Measurements from ENCODE around the gene SLC16A12.

Gene SLC16A12

DNA sequence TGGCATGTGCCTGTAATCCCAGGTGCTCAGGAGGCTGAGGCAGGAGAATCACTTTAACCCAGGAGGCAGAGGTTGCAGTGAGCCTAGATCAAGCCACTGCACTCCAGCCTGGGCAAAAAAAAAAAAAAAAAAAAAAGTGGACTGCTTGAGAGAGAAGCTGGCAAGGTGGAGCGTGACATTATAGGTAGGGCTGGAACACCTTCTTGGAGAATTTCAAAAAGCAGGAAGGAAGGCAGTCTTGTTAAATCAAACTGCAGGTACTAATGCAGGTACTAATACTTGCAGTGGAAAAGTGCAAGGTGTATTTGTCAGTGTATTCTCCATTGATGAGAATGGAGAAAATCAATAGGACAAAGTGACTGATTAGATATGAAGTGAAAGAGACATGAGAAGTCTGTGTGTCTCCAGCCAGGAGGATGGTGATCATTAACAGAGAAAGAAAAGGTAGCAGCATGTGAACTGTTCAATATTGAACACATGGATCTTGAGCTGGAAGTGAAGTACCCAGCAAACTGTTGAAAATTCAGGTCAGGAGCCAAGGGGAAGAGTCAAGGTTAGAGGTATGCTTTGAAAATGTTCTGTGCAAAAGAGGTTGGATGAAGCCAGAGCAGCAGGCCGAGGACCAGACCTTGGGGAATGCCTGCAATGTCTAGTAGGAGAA lies 12.6 kb upstream of the SLC16A12 start:
- TF ChIP-seq POLR2AphosphoS5 (IDR thresholded peaks at IDR 0.05; ENCODE audit: low read depth, low read length), result no peak
- TF ChIP-seq, protein P1, sequence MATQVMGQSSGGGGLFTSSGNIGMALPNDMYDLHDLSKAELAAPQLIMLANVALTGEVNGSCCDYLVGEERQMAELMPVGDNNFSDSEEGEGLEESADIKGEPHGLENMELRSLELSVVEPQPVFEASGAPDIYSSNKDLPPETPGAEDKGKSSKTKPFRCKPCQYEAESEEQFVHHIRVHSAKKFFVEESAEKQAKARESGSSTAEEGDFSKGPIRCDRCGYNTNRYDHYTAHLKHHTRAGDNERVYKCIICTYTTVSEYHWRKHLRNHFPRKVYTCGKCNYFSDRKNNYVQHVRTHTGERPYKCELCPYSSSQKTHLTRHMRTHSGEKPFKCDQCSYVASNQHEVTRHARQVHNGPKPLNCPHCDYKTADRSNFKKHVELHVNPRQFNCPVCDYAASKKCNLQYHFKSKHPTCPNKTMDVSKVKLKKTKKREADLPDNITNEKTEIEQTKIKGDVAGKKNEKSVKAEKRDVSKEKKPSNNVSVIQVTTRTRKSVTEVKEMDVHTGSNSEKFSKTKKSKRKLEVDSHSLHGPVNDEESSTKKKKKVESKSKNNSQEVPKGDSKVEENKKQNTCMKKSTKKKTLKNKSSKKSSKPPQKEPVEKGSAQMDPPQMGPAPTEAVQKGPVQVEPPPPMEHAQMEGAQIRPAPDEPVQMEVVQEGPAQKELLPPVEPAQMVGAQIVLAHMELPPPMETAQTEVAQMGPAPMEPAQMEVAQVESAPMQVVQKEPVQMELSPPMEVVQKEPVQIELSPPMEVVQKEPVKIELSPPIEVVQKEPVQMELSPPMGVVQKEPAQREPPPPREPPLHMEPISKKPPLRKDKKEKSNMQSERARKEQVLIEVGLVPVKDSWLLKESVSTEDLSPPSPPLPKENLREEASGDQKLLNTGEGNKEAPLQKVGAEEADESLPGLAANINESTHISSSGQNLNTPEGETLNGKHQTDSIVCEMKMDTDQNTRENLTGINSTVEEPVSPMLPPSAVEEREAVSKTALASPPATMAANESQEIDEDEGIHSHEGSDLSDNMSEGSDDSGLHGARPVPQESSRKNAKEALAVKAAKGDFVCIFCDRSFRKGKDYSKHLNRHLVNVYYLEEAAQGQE (IDR thresholded peaks at IDR 0.05; ENCODE audit: insufficient read depth in 1 of 2, low read depth in 2 of 2, low read length in 2 of 2), result no peak
- TF ChIP-seq SIN3A (IDR thresholded peaks at IDR 0.05; ENCODE audit: borderline replicate concordance, insufficient read depth, low read length), result no peak
- no peak for TF ChIP-seq FOXP2 (optimal IDR thresholded peaks at IDR 0.05; ENCODE audit: borderline replicate concordance, extremely low read depth, extremely low read length, insufficient read depth)
- TF ChIP-seq TAF1 (IDR thresholded peaks at IDR 0.05; ENCODE audit: borderline replicate concordance, insufficient read depth, low read length), result no peak

DNA sequence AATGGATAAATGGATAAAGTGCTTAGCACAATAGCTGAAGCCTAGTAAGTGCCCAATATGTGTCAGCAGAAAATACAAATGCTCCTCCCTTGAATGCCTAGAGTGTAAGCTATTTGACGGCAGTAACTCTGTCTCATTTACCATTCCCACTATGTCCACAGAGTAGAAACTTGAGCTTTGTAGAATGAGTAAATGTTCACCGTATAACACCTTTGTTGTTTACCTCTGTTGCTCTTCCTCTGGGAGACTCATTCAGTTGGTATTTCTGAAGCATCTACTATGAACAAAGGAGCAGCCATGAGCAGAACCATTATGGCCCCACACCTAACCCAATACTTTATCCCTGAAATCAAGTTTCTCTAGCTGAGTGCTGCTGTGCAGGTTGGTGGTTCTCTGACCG lies 8.4 kb upstream of the SLC16A12 start:
- no peak for TF ChIP-seq SIN3A (IDR thresholded peaks at IDR 0.05; ENCODE audit: borderline replicate concordance, insufficient read depth, low read length)
- no peak for TF ChIP-seq TAF1 (IDR thresholded peaks at IDR 0.05; ENCODE audit: borderline replicate concordance, insufficient read depth, low read length)
- no peak for TF ChIP-seq FOXP2 (optimal IDR thresholded peaks at IDR 0.05; ENCODE audit: borderline replicate concordance, extremely low read depth, extremely low read length, insufficient read depth)
- TF ChIP-seq, protein P1 (IDR thresholded peaks at IDR 0.05; ENCODE audit: insufficient read depth in 1 of 2, low read depth in 2 of 2, low read length in 2 of 2), result no peak
- no peak for TF ChIP-seq POLR2AphosphoS5 (IDR thresholded peaks at IDR 0.05; ENCODE audit: low read depth, low read length)

DNA sequence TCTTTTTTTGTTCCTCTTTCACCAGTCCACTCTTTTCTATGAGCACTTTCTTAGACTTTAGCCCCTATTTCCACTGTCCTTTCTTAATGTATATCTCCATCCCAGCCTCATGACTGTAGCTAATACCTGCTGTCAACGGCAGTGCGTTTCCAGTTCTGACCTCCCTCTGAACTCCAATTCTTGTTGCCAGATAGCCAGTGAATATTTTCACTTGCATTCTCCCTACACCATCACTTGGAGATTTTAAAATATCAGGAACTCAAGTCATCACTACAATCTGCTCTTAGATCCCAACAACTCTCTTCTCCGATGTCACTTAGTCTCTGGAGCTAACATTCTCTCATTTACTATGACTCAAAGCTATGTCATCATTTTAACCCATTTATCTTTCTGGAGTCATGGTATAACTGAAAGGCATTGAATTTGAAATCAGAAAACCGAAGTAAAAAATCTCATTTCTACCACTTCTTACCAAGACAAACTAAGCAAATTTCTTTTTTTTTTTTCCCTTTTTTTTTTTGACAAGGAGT lies 5.1 kb upstream of the SLC16A12 start:
- TF ChIP-seq POLR2AphosphoS5 (IDR thresholded peaks at IDR 0.05; ENCODE audit: low read depth, low read length) (no peak), TAF1 (IDR thresholded peaks at IDR 0.05; ENCODE audit: borderline replicate concordance, insufficient read depth, low read length) (no peak), SIN3A (IDR thresholded peaks at IDR 0.05; ENCODE audit: borderline replicate concordance, insufficient read depth, low read length) (no peak), FOXP2 (optimal IDR thresholded peaks at IDR 0.05; ENCODE audit: borderline replicate concordance, extremely low read depth, extremely low read length, insufficient read depth) (no peak)
- TF ChIP-seq, protein P1 (IDR thresholded peaks at IDR 0.05; ENCODE audit: insufficient read depth in 1 of 2, low read depth in 2 of 2, low read length in 2 of 2), result no peak

DNA sequence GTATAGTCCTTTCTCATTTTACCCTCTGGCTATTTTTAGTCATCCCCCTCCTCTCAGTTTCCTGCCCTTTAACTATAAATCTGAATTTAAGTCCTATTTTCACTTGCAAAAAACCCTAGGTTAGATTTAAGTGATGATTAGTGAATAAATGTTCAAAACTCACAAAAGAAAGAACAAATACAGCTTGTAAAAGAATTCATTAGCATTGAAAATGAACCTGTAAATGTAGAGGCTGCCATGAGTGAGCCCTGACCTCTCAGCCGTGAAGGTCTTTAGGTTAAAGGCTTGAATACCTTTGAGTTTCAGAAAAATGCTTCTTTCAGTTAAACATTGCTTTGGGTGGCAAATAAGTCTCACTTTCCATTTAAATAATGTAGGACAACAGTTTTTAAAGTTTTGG lies 2.0 kb upstream of the SLC16A12 start:
- TF ChIP-seq FOXP2 (optimal IDR thresholded peaks at IDR 0.05; ENCODE audit: borderline replicate concordance, extremely low read depth, extremely low read length, insufficient read depth), result no peak
- TF ChIP-seq, protein P1 (IDR thresholded peaks at IDR 0.05; ENCODE audit: insufficient read depth in 1 of 2, low read depth in 2 of 2, low read length in 2 of 2), result no peak
- TF ChIP-seq POLR2AphosphoS5 (IDR thresholded peaks at IDR 0.05; ENCODE audit: low read depth, low read length), result no peak
- TF ChIP-seq SIN3A (IDR thresholded peaks at IDR 0.05; ENCODE audit: borderline replicate concordance, insufficient read depth, low read length), result no peak

All from PFSK-1 (cell line).